Measurements from ENCODE around the gene NTRK3. TPM values are rescaled to one million over a fixed set of nuclear protein-coding genes. Genes with fewer than 3 reads are reported as not detected.

The NTRK3 gene
- total and polyA plus RNA-seq, 12 donors = 1.6 to 8.5 (median 3.3) TPM

DNA sequence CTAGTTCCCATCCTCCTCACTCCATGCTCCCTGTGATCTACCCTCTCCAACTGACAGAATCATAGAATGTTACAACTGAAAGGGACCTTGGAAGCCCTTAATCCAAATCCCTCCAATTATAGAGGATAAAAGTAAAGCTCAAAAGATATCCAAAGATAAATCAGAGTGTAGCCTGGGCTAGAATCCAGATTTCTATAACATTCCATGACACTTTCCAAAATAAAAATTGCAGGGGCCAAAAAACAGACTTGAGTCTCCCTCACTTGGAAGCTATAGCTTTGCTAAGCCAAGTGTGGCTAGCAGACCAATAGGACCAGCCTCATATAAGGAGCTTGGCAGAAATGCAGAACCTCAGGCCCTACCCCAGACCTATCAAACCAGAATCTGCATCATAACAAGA lies 148.1 kb downstream of the NTRK3 start:
- Histone ChIP-seq H3K27me3 (no peaks in the 10 kb centered on the region), H3K27ac (no peak overlapping the region), H3K36me3 (replicated peaks in 1 of 2) (no peaks in the 10 kb centered on the region), H3K9me3 (replicated peaks in 1 of 3) (no peaks in the 10 kb centered on the region), H3K4me1 (replicated peaks in 1 of 2) (no peaks in the 10 kb centered on the region), H3K4me3 (no peak overlapping the region)
- DNase-seq = no peak
- TF ChIP-seq POLR2A (IDR thresholded peaks at IDR 0.05) (no peak), CTCF (IDR thresholded peaks at IDR 0.05) (no peak)
- intact Hi-C loops (cut with DNase I) = no loop called here

DNA sequence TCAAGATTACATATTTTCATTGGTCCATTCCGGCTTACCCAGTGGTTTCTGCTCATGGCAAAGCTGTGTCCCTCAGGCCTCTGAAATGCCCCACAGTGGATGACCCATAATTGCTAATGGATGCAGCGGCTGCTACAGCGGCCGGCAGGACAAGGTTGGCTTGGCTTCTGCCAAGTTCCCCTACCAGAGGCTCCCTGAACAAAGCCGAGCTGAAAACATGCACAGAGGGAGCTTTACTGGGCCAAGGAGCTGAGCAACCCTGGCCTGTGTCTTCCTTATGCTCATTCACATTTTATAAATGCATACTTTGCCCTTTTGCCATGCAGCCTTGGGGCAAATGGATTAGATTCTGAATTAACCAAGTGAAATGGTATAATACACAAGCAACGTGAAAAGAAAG lies 150.5 kb downstream of the NTRK3 start:
- H3K9me3 ChIP-seq (replicated peaks in 1 of 3) = no peaks in the 10 kb centered on the region
- no peak for DNase-seq
- no peak overlapping the region for H3K27ac ChIP-seq
- no peak overlapping the region for H3K4me3 ChIP-seq
- H3K27me3 ChIP-seq = no peaks in the 10 kb centered on the region
- intact Hi-C loops (cut with DNase I) = no loop called here
- no peak for TF ChIP-seq POLR2A (IDR thresholded peaks at IDR 0.05)
- TF ChIP-seq CTCF (IDR thresholded peaks at IDR 0.05) = no peak
- H3K36me3 ChIP-seq (replicated peaks in 1 of 2) = no peaks in the 10 kb centered on the region
- no peaks in the 10 kb centered on the region for H3K4me1 ChIP-seq (replicated peaks in 1 of 2)
- WGBS, 4 donors = 79 to 86% (median 83%) methylated on average over 5 to 6 of the region's 6 CpGs

DNA sequence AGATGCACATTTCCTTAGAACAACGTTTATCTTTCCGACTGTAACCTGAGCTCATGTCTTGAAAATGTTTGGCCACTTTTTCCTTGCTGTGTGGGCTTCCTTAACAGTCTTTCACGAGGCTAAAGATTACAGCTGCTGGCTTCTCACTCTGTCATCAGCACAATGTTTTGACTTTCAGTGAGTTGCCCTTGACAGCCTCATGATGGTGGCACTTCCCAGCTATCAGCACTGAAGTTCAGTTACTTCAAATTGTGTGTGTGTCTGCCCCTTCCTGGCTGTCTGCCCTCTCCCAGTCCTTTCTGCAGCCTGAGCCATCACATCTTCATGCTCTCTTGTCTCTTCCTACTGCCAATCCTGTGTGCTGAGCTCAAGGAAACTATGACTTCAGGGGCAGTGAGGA lies 152.2 kb downstream of the NTRK3 start:
- H3K27me3 ChIP-seq = no peaks in the 10 kb centered on the region
- 37 to 59% (median 47%) methylated on average over 3 of the region's 3 CpGs for WGBS, 4 donors

DNA sequence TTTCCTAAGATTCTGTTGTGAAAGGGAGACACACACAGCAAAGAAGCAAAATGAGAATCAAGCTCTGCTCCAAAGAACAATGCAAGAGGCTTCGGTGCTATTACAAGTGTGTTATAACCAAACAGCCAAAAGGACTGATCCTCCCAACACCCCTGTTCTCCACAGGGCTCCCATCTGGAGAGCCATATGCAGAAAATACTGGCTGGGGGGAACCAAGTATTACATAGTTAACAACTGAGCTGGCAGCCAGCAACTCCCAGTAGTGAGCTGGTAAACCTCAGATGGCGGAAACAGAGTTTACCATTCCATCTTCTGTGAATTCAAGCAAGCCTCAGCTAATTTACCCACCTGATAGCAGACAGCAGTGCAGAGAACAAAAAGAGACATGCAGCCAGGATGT lies 156.4 kb downstream of the NTRK3 start:
- no peaks in the 10 kb centered on the region for H3K4me1 ChIP-seq (replicated peaks in 1 of 2)
- no peaks in the 10 kb centered on the region for H3K36me3 ChIP-seq (replicated peaks in 1 of 2)
- H3K27me3 ChIP-seq = no peaks in the 10 kb centered on the region
- no peak overlapping the region for H3K27ac ChIP-seq
- no peaks in the 10 kb centered on the region for H3K9me3 ChIP-seq (replicated peaks in 1 of 3)
- TF ChIP-seq POLR2A (IDR thresholded peaks at IDR 0.05) (no peak), CTCF (IDR thresholded peaks at IDR 0.05) (no peak)
- DNase-seq = no peak
- 86 to 93% (median 89%) methylated on average over 2 of the region's 2 CpGs for WGBS, 4 donors
- H3K4me3 ChIP-seq = no peak overlapping the region
- intact Hi-C loops (cut with DNase I) = no loop called here

More for the DNA sequence above, 152.2 kb downstream of the NTRK3 start:
- H3K36me3 ChIP-seq (replicated peaks in 1 of 2) = no peaks in the 10 kb centered on the region
- H3K27ac ChIP-seq = no peak overlapping the region
- H3K9me3 ChIP-seq (replicated peaks in 1 of 3) = no peaks in the 10 kb centered on the region
- no peaks in the 10 kb centered on the region for H3K4me1 ChIP-seq (replicated peaks in 1 of 2)
- no peak for DNase-seq
- TF ChIP-seq POLR2A (IDR thresholded peaks at IDR 0.05) (no peak), CTCF (IDR thresholded peaks at IDR 0.05) (no peak)
- intact Hi-C loops (cut with DNase I) = no loop called here
- no peak overlapping the region for H3K4me3 ChIP-seq
